K562 (cell line): ENCODE data around the gene CEP192. TPM values are rescaled to one million over a fixed set of nuclear protein-coding genes. Genes with fewer than 3 reads are reported as not detected.

Experiments used
- ARID3A ChIP-seq: IDR thresholded peaks from 2 replicates; pipeline ENCODE4 v1.6.1; 2012; ENCODE audit warnings: low read depth, low read length, improper control_type of control experiment, borderline replicate concordance
- BCLAF1 ChIP-seq, 2 experiments: fragments of 450-650 bp in 1 of 2; IDR thresholded peaks; 2 replicates each; pipeline ENCODE4 v1.6.1; 2011 to 2017; ENCODE audit warnings: low read depth in 2 of 2, antibody characterized with exemption in 1 of 2, borderline replicate concordance in 1 of 2, low read length in 1 of 2, mild to moderate bottlenecking in 1 of 2, mixed read lengths in 1 of 2; ENCODE audit not compliant: control insufficient read depth in 1 of 2
- BRF1 ChIP-seq: IDR thresholded peaks from 3 replicates; pipeline ENCODE4 v1.6.1; 2011; ENCODE audit warnings: borderline replicate concordance, mild to moderate bottlenecking; ENCODE audit not compliant: insufficient read length; ENCODE audit errors: extremely low read depth
- CBX5 ChIP-seq: IDR thresholded peaks from 2 replicates; pipeline ENCODE4 v1.6.1; 2014; ENCODE audit warnings: low read depth, borderline replicate concordance
- MAFG ChIP-seq: fragments of 450-650 bp; conservative IDR thresholded peaks from 2 replicates; pipeline ENCODE4 v1.6.1; 2016; ENCODE audit warnings: missing genetic modification characterization, missing compliant biosample characterization
- NCOA1 ChIP-seq: fragments of 450-650 bp; IDR thresholded peaks from 2 replicates; pipeline ENCODE4 v1.6.1; 2016; ENCODE audit warnings: low read depth
- POLR2H ChIP-seq: IDR thresholded peaks from 2 replicates; pipeline ENCODE4 v1.6.1; 2016; ENCODE audit warnings: missing genetic modification characterization, low read depth, mild to moderate bottlenecking, control low read depth, missing compliant biosample characterization, moderate library complexity
- TCF15 ChIP-seq: fragments of 250-450 bp; sonication (Bioruptor Pico); IDR thresholded peaks from 2 replicates; pipeline ENCODE4 v1.8.0; 2022; ENCODE audit warnings: moderate library complexity, mild to moderate bottlenecking, inconsistent platforms
- TCF7 ChIP-seq: sonication (generic); IDR thresholded peaks from 2 replicates; pipeline ENCODE4 v1.6.1; 2016; ENCODE audit warnings: antibody characterized with exemption, borderline replicate concordance
- THAP7 ChIP-seq: fragments of 250-450 bp; sonication (Bioruptor Pico); IDR thresholded peaks from 2 replicates; pipeline ENCODE4 v1.5.0; 2021
- ZFP30 ChIP-seq: fragments of 250-450 bp; sonication (Bioruptor Pico); IDR thresholded peaks from 2 replicates; pipeline ENCODE4 v1.8.0; 2022; ENCODE audit warnings: moderate library complexity, mild to moderate bottlenecking, inconsistent platforms, borderline replicate concordance
- ZNF143 ChIP-seq: sonication (generic); formaldehyde crosslinking; IDR thresholded peaks from 2 replicates; pipeline ENCODE4 v1.9.0; 2022; ENCODE audit warnings: mild to moderate bottlenecking, missing genetic modification reagents
- ZNF165 ChIP-seq: fragments of 250-450 bp; sonication (Bioruptor Pico); IDR thresholded peaks from 2 replicates; pipeline ENCODE4 v1.4.0; 2020; ENCODE audit warnings: borderline replicate concordance
- ZNF212 ChIP-seq: fragments of 450-650 bp; formaldehyde crosslinking; IDR thresholded peaks from 2 replicates; pipeline ENCODE4 v1.4.0; 2020; ENCODE audit warnings: mild to moderate bottlenecking
- ZNF408 ChIP-seq: fragments of 250-450 bp; sonication (Bioruptor Pico); IDR thresholded peaks from 2 replicates; pipeline ENCODE4 v1.4.0; 2020; ENCODE audit warnings: low read depth, mild to moderate bottlenecking, moderate library complexity
- ZNF592 ChIP-seq: fragments of 450-650 bp; IDR thresholded peaks from 2 replicates; pipeline ENCODE4 v1.6.1; 2017; ENCODE audit warnings: antibody characterized with exemption, mild to moderate bottlenecking
- polyA plus RNA-seq, 8 experiments: library from polyadenylated mRNA; depleted of rRNA in 4 of 8; stranded (reverse) in 5 of 8; unstranded in 3 of 8; fragments of >200 nt; fragmentation: Nextera tagmentation in 2 of 8; fragmentation: Illumina TruSeq in 1 of 8; extraction: Ambion mirVana in 2 of 8; extraction: Trizol in 1 of 8; gene quantifications; 2 replicates each; pipeline versions ENCODE4 v1.2.1 to v1.2.3, GENCODE V29; 2011 to 2014; ENCODE audit warnings: inconsistent platforms in 1 of 8, missing spikeins in 1 of 8
- total RNA-seq, 7 experiments: library from RNA; depleted of rRNA in 6 of 7; stranded (reverse); fragments of >200 nt in 6 of 7; fragmentation: Illumina TruSeq in 2 of 7; extraction: Trizol in 2 of 7; gene quantifications; 2 replicates each; pipeline versions ENCODE4 v1.2.1 to v1.2.3, GENCODE V29; 2011 to 2021; ENCODE audit warnings: low replicate concordance in 1 of 7

CEP192 gene
- total and polyA plus RNA-seq, 9 of the 15 experiments (the other 6 are each of a cell fraction or from before 2014, with no cell fraction given) = 14.4 to 54.4 (median 35.8) TPM

GRCh38 chr18:12990967-12991820 lies at the start of gene CEP192 (continued):
- no peak for TF ChIP-seq BCLAF1 (IDR thresholded peaks at IDR 0.05; ENCODE audit: borderline replicate concordance in 1 of 2, control insufficient read depth in 1 of 2, low read depth in 2 of 2, low read length in 1 of 2)
- no peak for TF ChIP-seq BRF1
- peak; percentile 12; the same call in 1 of the 2 replicates for TF ChIP-seq CBX5
- peak; percentile 92 for TF ChIP-seq POLR2H (tag)
- TF ChIP-seq MAFG = no peak
- no peak for TF ChIP-seq ZNF592
- no peak for TF ChIP-seq ZFP30 (CRISPR knock-in tag)
- peak; percentile 74; the same call in 1 of the 2 replicates for TF ChIP-seq TCF7
- TF ChIP-seq ZNF165 = no peak
- no peak for TF ChIP-seq ZNF143
- TF ChIP-seq ZNF212 (CRISPR knock-in tag) = no peak
- TF ChIP-seq ZNF408 (CRISPR knock-in tag) = no peak
- no peak for TF ChIP-seq ARID3A
- TF ChIP-seq THAP7 (CRISPR knock-in tag) = 0 out of 2 replicates have a peak, but pooled peaks have one; percentile 52
- no peak for TF ChIP-seq NCOA1
- TF ChIP-seq TCF15 (CRISPR knock-in tag) = no peak
